ENCODE data around the gene TMEM132D. TPM values are rescaled to one million over a fixed set of nuclear protein-coding genes. Genes with fewer than 3 reads are reported as not detected.

TMEM132D gene
- total RNA-seq, 2 experiments from 2014 or later, result not detected

GRCh38 chr12:129211862-129212630 is 691.8 kb downstream of the TMEM132D start:
- no TSS peak for BruUV-seq (replicated peaks)
- POLR2A ChIA-PET, result interaction anchor here (0.6 kb wide), 1 partner anchor 1389 kb away, joined by 3 read pairs; no protein-coding TSS in a partner anchor

GRCh38 chr12:129208566-129208965 is 695.3 kb downstream of the TMEM132D start:
- no peak for TF ChIP-seq EZH2phosphoT487 (IDR thresholded peaks at IDR 0.05; ENCODE audit: borderline replicate concordance, low read depth, low read length)
- TF ChIP-seq CTCF (conservative IDR thresholded peaks at IDR 0.05; ENCODE audit: low read length), result no peak
- BruUV-seq (replicated peaks), result no TSS peak
- intact Hi-C loops (cut with micrococcal nuclease; ENCODE audit: unreplicated experiment), result no loop called here

More at GRCh38 chr12:129211862-129212630, 691.8 kb downstream of the TMEM132D start:
- Histone ChIP-seq H2AFZ (ENCODE audit: low read length) (no peak overlapping the region), H3K4me1 (ENCODE audit: insufficient read depth, low read length, poor library complexity, severe bottlenecking) (no peaks in the 10 kb centered on the region), H3K79me2 (ENCODE audit: insufficient read depth, low read depth, low read length) (no peaks in the 10 kb centered on the region), H3K27ac (ENCODE audit: low read depth, low read length, poor library complexity, severe bottlenecking) (no peak overlapping the region), H3K36me3 (ENCODE audit: insufficient read depth, low read length) (no peaks in the 10 kb centered on the region), H4K20me1 (ENCODE audit: insufficient read depth, low read length) (no peaks in the 10 kb centered on the region), H3K9me3 (ENCODE audit: low read length) (no peaks in the 10 kb centered on the region), H3K9me2 (ENCODE audit: insufficient read depth, low read length) (no peaks in the 10 kb centered on the region), H3K4me3 (ENCODE audit: low read depth, low read length, poor library complexity, severe bottlenecking) (no peak overlapping the region), H3K4me2 (ENCODE audit: low read length) (no peak overlapping the region)
- intact Hi-C loops (cut with micrococcal nuclease; ENCODE audit: unreplicated experiment), result no loop called here
- no peak for TF ChIP-seq EZH2phosphoT487 (IDR thresholded peaks at IDR 0.05; ENCODE audit: borderline replicate concordance, low read depth, low read length)
- no peak for TF ChIP-seq CTCF (conservative IDR thresholded peaks at IDR 0.05; ENCODE audit: low read length)
- CTCF ChIA-PET (ENCODE audit: unreplicated experiment), result no interaction called here
- no peak for DNase-seq (ENCODE audit: low spot score)

GRCh38 chr12:129207084-129207483 is 696.7 kb downstream of the TMEM132D start:
- DNase-seq (ENCODE audit: low spot score), result no peak
- H4K20me1 ChIP-seq (ENCODE audit: insufficient read depth, low read length), result no peaks in the 10 kb centered on the region
- no peaks in the 10 kb centered on the region for H3K9me2 ChIP-seq (ENCODE audit: insufficient read depth, low read length)
- no peaks in the 10 kb centered on the region for H3K79me2 ChIP-seq (ENCODE audit: insufficient read depth, low read depth, low read length)
- no peak overlapping the region for H3K4me3 ChIP-seq (ENCODE audit: low read depth, low read length, poor library complexity, severe bottlenecking)
- H3K4me1 ChIP-seq (ENCODE audit: insufficient read depth, low read length, poor library complexity, severe bottlenecking), result no peaks in the 10 kb centered on the region
- BruUV-seq (replicated peaks), result no TSS peak
- no peak overlapping the region for H3K4me2 ChIP-seq (ENCODE audit: low read length)
- TF ChIP-seq CTCF (conservative IDR thresholded peaks at IDR 0.05; ENCODE audit: low read length), result no peak
- no peak for TF ChIP-seq EZH2phosphoT487 (IDR thresholded peaks at IDR 0.05; ENCODE audit: borderline replicate concordance, low read depth, low read length)
- no peak overlapping the region for H3K27ac ChIP-seq (ENCODE audit: low read depth, low read length, poor library complexity, severe bottlenecking)
- H3K9me3 ChIP-seq (ENCODE audit: low read length), result no peaks in the 10 kb centered on the region
- intact Hi-C loops (cut with micrococcal nuclease; ENCODE audit: unreplicated experiment), result no loop called here
- H2AFZ ChIP-seq (ENCODE audit: low read length), result no peak overlapping the region
- ChIA-PET CTCF (ENCODE audit: unreplicated experiment) (no interaction called here), POLR2A (no interaction called here)
- H3K36me3 ChIP-seq (ENCODE audit: insufficient read depth, low read length), result no peaks in the 10 kb centered on the region

More at GRCh38 chr12:129208566-129208965, 695.3 kb downstream of the TMEM132D start:
- ChIA-PET CTCF (ENCODE audit: unreplicated experiment) (no interaction called here), POLR2A (no interaction called here)
- H2AFZ ChIP-seq (ENCODE audit: low read length), result no peak overlapping the region
- H3K4me2 ChIP-seq (ENCODE audit: low read length), result no peak overlapping the region
- H3K9me2 ChIP-seq (ENCODE audit: insufficient read depth, low read length), result no peaks in the 10 kb centered on the region
- no peak overlapping the region for H3K4me3 ChIP-seq (ENCODE audit: low read depth, low read length, poor library complexity, severe bottlenecking)
- H3K4me1 ChIP-seq (ENCODE audit: insufficient read depth, low read length, poor library complexity, severe bottlenecking), result no peaks in the 10 kb centered on the region
- no peak overlapping the region for H3K27ac ChIP-seq (ENCODE audit: low read depth, low read length, poor library complexity, severe bottlenecking)
- H3K36me3 ChIP-seq (ENCODE audit: insufficient read depth, low read length), result no peaks in the 10 kb centered on the region
- no peaks in the 10 kb centered on the region for H3K9me3 ChIP-seq (ENCODE audit: low read length)
- H3K79me2 ChIP-seq (ENCODE audit: insufficient read depth, low read depth, low read length), result no peaks in the 10 kb centered on the region
- H4K20me1 ChIP-seq (ENCODE audit: insufficient read depth, low read length), result no peaks in the 10 kb centered on the region
- no peak for DNase-seq (ENCODE audit: low spot score)

Measured in OCI-LY7 (cell line).